ENCODE data around the gene MGAT5B.

Gene MGAT5B

DNA sequence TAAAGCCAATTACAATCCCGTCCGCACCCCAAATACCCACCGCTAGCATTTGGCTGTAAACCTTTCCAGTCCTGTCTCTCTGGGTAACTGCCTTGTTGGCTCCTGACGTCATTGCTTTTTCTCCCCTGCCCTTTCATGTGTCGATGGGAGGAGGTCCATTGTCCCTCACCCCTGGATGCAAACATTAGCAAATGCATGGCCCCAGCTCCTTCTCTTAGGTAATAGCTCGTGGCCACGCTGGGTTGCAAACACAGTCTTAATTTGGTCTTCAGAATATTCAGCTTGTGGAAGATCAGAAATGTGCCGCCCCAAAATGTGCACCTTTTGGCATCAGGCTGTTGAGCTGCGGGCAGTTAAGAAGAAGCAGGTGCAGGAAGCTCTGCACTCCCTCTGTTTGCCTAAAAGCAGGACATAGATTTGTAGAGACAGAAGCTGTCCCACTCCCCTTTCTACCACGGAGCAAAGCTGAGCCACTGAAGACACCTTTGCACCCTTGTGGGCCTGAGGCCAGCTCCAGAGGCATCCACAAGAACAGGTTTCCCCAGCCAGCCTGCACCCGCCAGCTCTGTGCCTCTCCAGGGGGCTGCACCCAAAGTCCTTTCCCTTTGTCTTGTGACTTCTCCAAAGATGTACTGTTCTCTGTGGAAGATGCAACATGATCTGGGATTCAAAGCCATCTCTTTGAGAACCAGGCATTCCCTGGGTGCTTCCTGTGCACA lies 127.3 kb downstream of the MGAT5B start:
- Histone ChIP-seq H3K36me3 (ENCODE audit: control insufficient read depth, low read depth, low read length) (no peaks in the 10 kb centered on the region), H3K4me1 (ENCODE audit: control insufficient read depth, low read depth, low read length) (peaks cover 32% of the 10 kb centered on the region), H3K27ac (ENCODE audit: low read length) (peak overlapping the region; percentile 59), H3K9me3 (ENCODE audit: control insufficient read depth, low read depth, low read length) (no peaks in the 10 kb centered on the region), H3K9ac (ENCODE audit: low read length) (peak overlapping the region; percentile 45), H3K4me3 (ENCODE audit: low read length) (peak overlapping the region; percentile 35), H3K27me3 (ENCODE audit: control insufficient read depth, insufficient read depth, low read length) (no peaks in the 10 kb centered on the region)

GRCh38 chr17:76996741-76997694 lies 128.8 kb downstream of the MGAT5B start:
- no peaks in the 10 kb centered on the region for H3K36me3 ChIP-seq (ENCODE audit: control insufficient read depth, low read depth, low read length)
- H3K4me3 ChIP-seq (ENCODE audit: low read length) = no peak overlapping the region
- no peak overlapping the region for H3K9ac ChIP-seq (ENCODE audit: low read length)
- no peaks in the 10 kb centered on the region for H3K27me3 ChIP-seq (ENCODE audit: control insufficient read depth, insufficient read depth, low read length)
- H3K27ac ChIP-seq (ENCODE audit: low read length) = no peak overlapping the region
- peaks cover 32% of the 10 kb centered on the region for H3K4me1 ChIP-seq (ENCODE audit: control insufficient read depth, low read depth, low read length)
- no peaks in the 10 kb centered on the region for H3K9me3 ChIP-seq (ENCODE audit: control insufficient read depth, low read depth, low read length)

DNA sequence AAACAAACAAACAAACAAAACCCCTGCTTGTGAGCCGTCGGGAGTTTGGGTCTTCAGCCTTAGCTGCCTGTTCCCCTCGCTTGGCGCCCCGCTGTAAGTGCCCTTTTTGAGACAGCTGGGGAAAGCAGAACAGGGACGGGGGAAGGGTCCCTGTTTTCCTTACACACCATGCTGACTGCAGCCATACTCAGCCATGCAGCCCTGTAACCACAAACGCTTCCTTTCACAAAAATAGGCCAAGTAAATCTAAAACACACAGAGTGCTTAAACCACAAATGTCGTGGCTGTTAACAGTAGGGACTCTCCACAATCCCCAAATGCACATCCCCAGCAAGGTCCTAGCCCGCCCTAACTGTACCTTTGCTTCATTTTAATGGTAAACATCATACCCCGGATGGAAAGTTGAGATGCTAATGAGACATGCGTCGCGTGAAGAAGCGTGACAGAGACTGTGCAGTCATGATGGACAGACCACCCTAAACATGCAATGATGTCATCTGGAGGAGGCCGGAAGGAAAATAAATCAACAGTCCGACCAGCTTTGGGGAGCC lies 129.9 kb downstream of the MGAT5B start:
- Histone ChIP-seq H3K9ac (ENCODE audit: low read length) (no peak overlapping the region), H3K36me3 (ENCODE audit: control insufficient read depth, low read depth, low read length) (no peaks in the 10 kb centered on the region), H3K4me3 (ENCODE audit: low read length) (no peak overlapping the region), H3K9me3 (ENCODE audit: control insufficient read depth, low read depth, low read length) (no peaks in the 10 kb centered on the region), H3K27me3 (ENCODE audit: control insufficient read depth, insufficient read depth, low read length) (no peaks in the 10 kb centered on the region), H3K4me1 (ENCODE audit: control insufficient read depth, low read depth, low read length) (peaks cover 40% of the 10 kb centered on the region), H3K27ac (ENCODE audit: low read length) (no peak overlapping the region)

DNA sequence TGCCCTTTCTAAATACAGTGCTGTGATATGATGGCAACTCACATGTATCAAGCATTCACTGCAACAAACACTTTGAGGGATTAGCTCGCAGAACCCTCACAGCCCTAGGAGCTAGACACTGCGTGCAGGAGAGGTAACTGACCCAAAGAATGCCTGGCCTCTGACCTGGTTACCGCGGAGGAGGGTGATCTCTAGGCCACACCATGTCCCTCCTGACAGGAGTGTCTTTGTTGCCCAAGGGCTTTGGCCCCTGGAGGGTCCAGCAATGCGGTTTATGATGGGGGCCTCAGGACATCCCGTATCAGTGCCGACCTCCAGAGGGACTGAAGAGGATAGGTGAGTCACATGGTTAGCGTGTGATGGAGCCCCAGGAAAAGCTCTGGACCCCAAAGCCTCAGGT lies 130.6 kb downstream of the MGAT5B start:
- H3K4me1 ChIP-seq (ENCODE audit: control insufficient read depth, low read depth, low read length) = peaks cover 40% of the 10 kb centered on the region
- no peaks in the 10 kb centered on the region for H3K27me3 ChIP-seq (ENCODE audit: control insufficient read depth, insufficient read depth, low read length)
- no peak overlapping the region for H3K4me3 ChIP-seq (ENCODE audit: low read length)
- no peak overlapping the region for H3K27ac ChIP-seq (ENCODE audit: low read length)
- no peaks in the 10 kb centered on the region for H3K9me3 ChIP-seq (ENCODE audit: control insufficient read depth, low read depth, low read length)
- no peak overlapping the region for H3K9ac ChIP-seq (ENCODE audit: low read length)
- no peaks in the 10 kb centered on the region for H3K36me3 ChIP-seq (ENCODE audit: control insufficient read depth, low read depth, low read length)
